Transverse colon (tissue), 4 donors: ENCODE results near the gene PCMTD2. TPM values are rescaled to one million over a fixed set of nuclear protein-coding genes. Genes with fewer than 3 reads are reported as not detected.

Experiments
- DNase-seq: peaks from one replicate; pipeline ENCODE4 v3.0.0-alpha.2; 2019
- H3K27ac ChIP-seq, 4 donors: fragments of 200-600 bp; sonication (generic); 2 replicates each; pipeline ENCODE4 v1.5.1; 2016 to 2018; ENCODE audit warnings: inconsistent platforms in 4 of 4
- H3K27me3 ChIP-seq: fragments of 200-600 bp; sonication (generic); 2 replicates; pipeline ENCODE4 v1.5.1; 2017; ENCODE audit warnings: inconsistent platforms
- H3K36me3 ChIP-seq, 4 donors: fragments of 200-600 bp; sonication (generic); 2 replicates each; pipeline ENCODE4 v1.5.1; 2017 to 2019; ENCODE audit warnings: inconsistent platforms in 4 of 4
- H3K4me1 ChIP-seq, 4 donors: fragments of 200-600 bp; sonication (generic); 2 replicates each; pipeline ENCODE4 v1.5.1; 2017 to 2020; ENCODE audit warnings: inconsistent platforms in 4 of 4
- H3K4me3 ChIP-seq, 4 donors: fragments of 200-600 bp; sonication (generic); 1 replicate in 1 of 4; 2 replicates in 3 of 4; pipeline versions ENCODE4 v1.5.1 to v1.6.1; 2017 to 2019; ENCODE audit warnings: inconsistent platforms in 4 of 4
- H3K9me3 ChIP-seq, 2 donors: fragments of 200-600 bp; sonication (generic); 2 replicates each; pipeline ENCODE4 v1.5.1; 2017 to 2019; ENCODE audit warnings: inconsistent platforms in 2 of 2
- EP300 ChIP-seq: sonication (generic); formaldehyde crosslinking; IDR thresholded peaks from one replicate; pipeline ENCODE4 v1.6.1; 2017; ENCODE audit warnings: antibody characterized with exemption, low read depth
- POLR2A ChIP-seq: fragments of 450-650 bp; IDR thresholded peaks from one replicate; pipeline ENCODE4 v1.6.1; 2016; ENCODE audit warnings: antibody characterized with exemption, mild to moderate bottlenecking, moderate library complexity
- POLR2AphosphoS5 ChIP-seq, 3 donors: sonication (generic); formaldehyde crosslinking; IDR thresholded peaks; one replicate each; pipeline ENCODE4 v1.6.1; 2016; ENCODE audit warnings: antibody characterized with exemption in 3 of 3
- WGBS, 2 donors: methylation state at CpG; one replicate each; pipeline ENCODE4 v1.1.5; 2018; ENCODE audit warnings: low coverage in 1 of 2; 5-methylcytosine and 5-hydroxymethylcytosine counted together
- in situ Hi-C, 4 donors: fragments of 200-750 bp; cut with MboI; loops; one replicate each; pipeline versions ENCODE4 v1.15.0 to v1.15.1; 2017; ENCODE audit warnings: low sequenced_read_pairs in 3 of 4, low pct_ligation_motif_present in 1 of 4, low pct_unique_long_range_greater_than_20kb in 1 of 4
- intact Hi-C: fragments of 100-400 bp; cut with DNase I; formaldehyde crosslinking; loops from one replicate; pipeline ENCODE4 v1.15.1; 2023; ENCODE audit warnings: low total_unique reads
- total RNA-seq, 4 donors: library from RNA; depleted of rRNA; stranded (reverse); fragments of >200 nt; gene quantifications; one replicate each; pipeline ENCODE4 v1.1.0, GENCODE V29; 2016
- TF ChIP-seq, protein P1 (sequence below), 5 experiments: fragments of 200-600 bp in 3 of 5; fragments of 450-650 bp in 2 of 5; sonication (generic) in 3 of 5; IDR thresholded peaks; 1 replicate in 2 of 5; 2 replicates in 3 of 5; pipeline ENCODE4 v1.5.1; 2016 to 2017; ENCODE audit warnings: antibody characterized with exemption in 5 of 5, inconsistent platforms in 3 of 5, mild to moderate bottlenecking in 2 of 5, moderate library complexity in 1 of 5

The PCMTD2 gene
- total RNA-seq, 4 donors from 2014 or later: 17.6 to 55.3 (median 34.2) TPM

DNA sequence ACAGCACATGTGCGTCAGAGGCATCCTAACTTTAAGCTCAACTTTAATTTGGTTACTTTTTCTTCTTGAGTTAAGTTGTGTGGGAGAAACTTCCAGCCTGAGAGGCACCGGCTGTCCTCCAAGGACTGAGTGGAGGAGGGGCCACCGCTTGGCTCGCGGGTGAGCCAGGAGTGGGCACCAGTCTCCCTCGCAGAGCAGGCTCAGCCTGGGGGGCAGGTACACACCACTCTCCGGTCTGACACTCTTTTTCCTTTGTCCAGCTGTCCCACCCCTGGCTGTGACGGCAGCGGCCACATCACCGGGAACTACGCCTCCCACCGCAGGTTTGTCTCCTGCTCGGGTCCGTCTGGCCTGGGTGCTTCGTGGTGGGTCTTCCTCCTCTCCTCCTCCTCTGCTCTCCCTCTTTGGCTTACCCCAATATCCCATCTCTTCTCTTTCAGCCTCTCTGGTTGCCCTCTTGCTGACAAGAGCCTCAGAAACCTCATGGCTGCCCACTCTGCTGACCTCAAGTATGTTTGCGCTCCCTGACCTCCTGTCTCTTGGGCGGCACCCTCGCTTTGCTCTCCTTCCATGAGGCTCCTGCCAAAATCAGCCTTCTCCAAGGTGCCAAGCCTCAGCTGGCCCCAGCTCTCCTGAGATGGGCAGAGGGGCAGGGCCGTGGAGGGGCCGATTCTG, 32.6 kb upstream of the PCMTD2 start:
- in situ Hi-C loops (no loop called here), intact Hi-C loops (no loop called here)
- DNase-seq: no peak
- no peaks in the 10 kb centered on the region for H3K36me3 ChIP-seq
- 86% methylated on average over 12 to 20 of the region's 20 CpGs for WGBS, 2 donors
- TF ChIP-seq POLR2AphosphoS5 (IDR thresholded peaks at IDR 0.05) (no peak), POLR2A (no peak)
- peaks cover 0 to 4% (median 0%) of the 10 kb centered on the region in 4 donors for H3K4me1 ChIP-seq
- H3K27me3 ChIP-seq: no peaks in the 10 kb centered on the region
- no peak overlapping the region for H3K4me3 ChIP-seq
- no peaks in the 10 kb centered on the region for H3K9me3 ChIP-seq
- no peak overlapping the region for H3K27ac ChIP-seq

DNA sequence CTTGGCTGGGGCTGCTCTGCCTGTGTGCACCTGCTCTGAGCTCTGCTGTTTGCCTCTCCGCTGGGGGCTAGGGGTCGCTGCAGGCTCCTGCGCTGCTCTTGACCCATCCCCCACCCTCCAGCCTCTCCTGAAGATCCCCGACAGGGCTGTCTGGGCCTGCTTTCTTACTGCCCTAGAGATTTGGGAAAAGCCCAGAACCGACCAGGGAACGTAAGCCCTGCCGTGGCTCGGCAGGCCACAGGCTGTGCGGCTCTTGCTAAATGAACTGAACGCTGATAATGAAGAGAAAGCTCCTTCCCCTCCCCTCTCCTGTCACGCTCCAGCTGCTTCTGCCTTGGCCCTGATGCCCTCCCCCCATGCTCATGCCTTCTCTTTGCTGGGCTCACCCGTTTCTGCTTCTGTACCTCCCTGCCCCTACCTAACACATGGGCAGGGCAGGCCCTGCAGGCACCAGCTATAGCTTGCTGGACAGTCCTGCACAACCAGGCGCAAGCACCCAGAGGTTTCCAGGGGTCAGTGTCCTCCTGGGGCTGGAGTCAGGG, 32.0 kb upstream of the PCMTD2 start:
- H3K27ac ChIP-seq: no peak overlapping the region
- 63 to 80% methylated on average over 8 of the region's 13 CpGs for WGBS, 2 donors
- H3K4me3 ChIP-seq: no peak overlapping the region
- peaks cover 0 to 8% (median 3%) of the 10 kb centered on the region in 4 donors for H3K4me1 ChIP-seq
- in situ Hi-C loops (no loop called here), intact Hi-C loops (no loop called here)
- TF ChIP-seq, protein P1, sequence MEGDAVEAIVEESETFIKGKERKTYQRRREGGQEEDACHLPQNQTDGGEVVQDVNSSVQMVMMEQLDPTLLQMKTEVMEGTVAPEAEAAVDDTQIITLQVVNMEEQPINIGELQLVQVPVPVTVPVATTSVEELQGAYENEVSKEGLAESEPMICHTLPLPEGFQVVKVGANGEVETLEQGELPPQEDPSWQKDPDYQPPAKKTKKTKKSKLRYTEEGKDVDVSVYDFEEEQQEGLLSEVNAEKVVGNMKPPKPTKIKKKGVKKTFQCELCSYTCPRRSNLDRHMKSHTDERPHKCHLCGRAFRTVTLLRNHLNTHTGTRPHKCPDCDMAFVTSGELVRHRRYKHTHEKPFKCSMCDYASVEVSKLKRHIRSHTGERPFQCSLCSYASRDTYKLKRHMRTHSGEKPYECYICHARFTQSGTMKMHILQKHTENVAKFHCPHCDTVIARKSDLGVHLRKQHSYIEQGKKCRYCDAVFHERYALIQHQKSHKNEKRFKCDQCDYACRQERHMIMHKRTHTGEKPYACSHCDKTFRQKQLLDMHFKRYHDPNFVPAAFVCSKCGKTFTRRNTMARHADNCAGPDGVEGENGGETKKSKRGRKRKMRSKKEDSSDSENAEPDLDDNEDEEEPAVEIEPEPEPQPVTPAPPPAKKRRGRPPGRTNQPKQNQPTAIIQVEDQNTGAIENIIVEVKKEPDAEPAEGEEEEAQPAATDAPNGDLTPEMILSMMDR (IDR thresholded peaks at IDR 0.05): no peak
- TF ChIP-seq POLR2AphosphoS5 (IDR thresholded peaks at IDR 0.05) (no peak), POLR2A (no peak), EP300 (no peak)
- no peaks in the 10 kb centered on the region for H3K9me3 ChIP-seq
- no peaks in the 10 kb centered on the region for H3K27me3 ChIP-seq
- no peaks in the 10 kb centered on the region for H3K36me3 ChIP-seq
- DNase-seq: no peak

DNA sequence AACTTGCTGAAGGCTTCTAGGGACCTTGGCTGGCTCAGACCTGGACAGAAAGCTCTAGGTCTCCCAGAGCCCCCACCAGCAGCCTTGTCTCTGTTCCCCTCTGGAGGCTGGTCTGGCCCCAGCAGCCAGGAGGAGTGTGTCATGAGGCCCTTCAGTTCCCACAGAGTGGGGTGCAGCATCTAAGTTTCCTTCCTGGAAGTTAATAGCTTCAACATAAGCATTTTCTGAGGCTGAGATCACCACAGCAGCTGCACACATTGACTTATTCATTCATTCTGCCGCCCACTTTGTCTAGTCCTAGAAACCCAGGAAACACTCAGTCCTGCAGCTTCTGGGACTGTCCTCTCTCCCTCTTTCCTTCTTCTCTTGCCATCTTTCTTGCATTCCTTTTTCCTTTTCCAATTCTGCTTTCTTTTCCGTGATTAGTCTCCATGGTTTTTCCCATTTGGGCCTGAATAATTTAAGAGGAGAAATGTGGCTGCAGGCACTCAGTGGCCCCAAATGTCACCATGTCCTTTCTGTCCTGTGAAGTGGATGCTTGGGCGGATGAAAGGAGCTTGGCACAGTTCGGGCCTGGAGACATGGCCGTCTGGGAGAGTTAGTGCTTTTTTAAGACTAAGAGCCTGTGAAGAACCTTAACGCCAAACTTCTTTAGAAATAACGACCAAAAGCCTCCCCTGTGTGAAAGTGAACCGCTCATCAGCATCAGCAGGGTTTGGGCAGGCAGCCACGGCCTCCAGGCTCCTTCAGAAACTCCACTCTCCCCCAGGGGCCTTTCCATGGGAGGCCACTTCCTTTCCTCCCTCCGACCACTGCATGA, 31.0 kb upstream of the PCMTD2 start:
- no peak overlapping the region for H3K27ac ChIP-seq
- no peaks in the 10 kb centered on the region for H3K27me3 ChIP-seq
- 40 to 67% methylated on average over 6 to 10 of the region's 10 CpGs for WGBS, 2 donors
- peaks cover 0 to 12% (median 7%) of the 10 kb centered on the region in 4 donors for H3K4me1 ChIP-seq
- no peaks in the 10 kb centered on the region for H3K36me3 ChIP-seq
- in situ Hi-C loops (no loop called here), intact Hi-C loops (no loop called here)
- TF ChIP-seq, protein P1 (IDR thresholded peaks at IDR 0.05): no peak
- TF ChIP-seq POLR2AphosphoS5 (IDR thresholded peaks at IDR 0.05) (no peak), EP300 (no peak), POLR2A (no peak)
- H3K9me3 ChIP-seq: no peaks in the 10 kb centered on the region
- no peak for DNase-seq
- no peak overlapping the region for H3K4me3 ChIP-seq

GRCh38 chr20:64225171-64225595, 30.4 kb upstream of the PCMTD2 start:
- no peak overlapping the region for H3K4me3 ChIP-seq
- H3K27ac ChIP-seq: no peak overlapping the region
- DNase-seq: no peak
- WGBS, 2 donors: 82% methylated on average over 14 of the region's 14 CpGs; no CpG with 5 or more reads in 1 of the 2 donors
- H3K9me3 ChIP-seq: no peaks in the 10 kb centered on the region
- TF ChIP-seq EP300: no peak
- no peak for TF ChIP-seq POLR2A
- TF ChIP-seq, protein P1 (IDR thresholded peaks at IDR 0.05): no peak
- TF ChIP-seq POLR2AphosphoS5 (IDR thresholded peaks at IDR 0.05): no peak
- intact Hi-C loops: no loop called here
- peaks cover 0 to 14% (median 7%) of the 10 kb centered on the region in 4 donors for H3K4me1 ChIP-seq
- in situ Hi-C loops: no loop called here
- no peaks in the 10 kb centered on the region for H3K36me3 ChIP-seq
- no peaks in the 10 kb centered on the region for H3K27me3 ChIP-seq
